HG03520 (cell line): ENCODE data around the gene CCDC144A.
"Not testable (repeated sequence)": the region's sequence is repeated elsewhere in the genome, so short reads cannot be mapped to it uniquely, and the experiment has no call there.

Experiments
- ATAC-seq: cut with Tn5 transposase; IDR thresholded peaks from one replicate; pipeline ENCODE4 v1.9.1; 2021; ENCODE audit warnings: mild to moderate bottlenecking, moderate library complexity; ENCODE audit not compliant: unreplicated experiment

CCDC144A gene

DNA sequence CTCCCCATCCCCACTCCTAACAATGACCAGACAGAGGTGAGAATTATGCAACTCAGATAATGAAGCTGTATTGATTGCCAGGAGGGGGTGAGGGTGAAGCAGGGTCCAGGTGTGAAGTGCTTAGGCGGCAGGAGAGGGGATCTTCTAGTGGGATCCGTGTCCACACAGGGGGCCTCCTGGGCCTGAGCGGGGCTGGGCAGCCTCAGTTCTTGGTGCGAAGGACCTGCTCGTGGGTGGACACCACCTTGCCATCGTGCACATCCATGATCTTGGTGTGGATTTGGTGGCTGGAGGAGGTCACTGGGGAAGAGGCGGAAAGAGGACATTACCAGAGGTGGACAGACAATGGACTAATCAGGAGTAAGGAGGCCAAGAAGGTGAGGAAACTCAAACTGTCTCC, 127.9 kb downstream of the CCDC144A start:
- not testable (repeated sequence) for ATAC-seq

DNA sequence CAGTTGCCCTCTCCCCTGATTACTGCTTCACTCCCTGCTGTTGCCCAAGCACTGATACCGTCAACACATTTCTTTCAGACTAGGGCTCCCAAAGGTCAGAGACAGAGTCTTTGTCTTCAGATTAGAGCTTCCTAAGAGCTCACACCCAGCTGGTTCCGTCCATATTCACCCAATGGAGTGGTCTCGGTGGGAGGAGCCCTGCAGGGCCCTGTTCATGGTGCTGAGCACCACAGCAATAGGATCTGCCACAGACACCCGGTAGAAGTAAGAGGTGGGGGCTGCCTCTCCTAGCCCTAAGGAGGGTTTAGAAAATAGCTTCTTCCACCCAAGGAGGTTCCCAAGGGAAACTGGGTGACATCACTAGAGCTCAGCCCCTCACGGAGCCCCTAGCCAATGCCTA, 128.3 kb downstream of the CCDC144A start:
- no peak for ATAC-seq

DNA sequence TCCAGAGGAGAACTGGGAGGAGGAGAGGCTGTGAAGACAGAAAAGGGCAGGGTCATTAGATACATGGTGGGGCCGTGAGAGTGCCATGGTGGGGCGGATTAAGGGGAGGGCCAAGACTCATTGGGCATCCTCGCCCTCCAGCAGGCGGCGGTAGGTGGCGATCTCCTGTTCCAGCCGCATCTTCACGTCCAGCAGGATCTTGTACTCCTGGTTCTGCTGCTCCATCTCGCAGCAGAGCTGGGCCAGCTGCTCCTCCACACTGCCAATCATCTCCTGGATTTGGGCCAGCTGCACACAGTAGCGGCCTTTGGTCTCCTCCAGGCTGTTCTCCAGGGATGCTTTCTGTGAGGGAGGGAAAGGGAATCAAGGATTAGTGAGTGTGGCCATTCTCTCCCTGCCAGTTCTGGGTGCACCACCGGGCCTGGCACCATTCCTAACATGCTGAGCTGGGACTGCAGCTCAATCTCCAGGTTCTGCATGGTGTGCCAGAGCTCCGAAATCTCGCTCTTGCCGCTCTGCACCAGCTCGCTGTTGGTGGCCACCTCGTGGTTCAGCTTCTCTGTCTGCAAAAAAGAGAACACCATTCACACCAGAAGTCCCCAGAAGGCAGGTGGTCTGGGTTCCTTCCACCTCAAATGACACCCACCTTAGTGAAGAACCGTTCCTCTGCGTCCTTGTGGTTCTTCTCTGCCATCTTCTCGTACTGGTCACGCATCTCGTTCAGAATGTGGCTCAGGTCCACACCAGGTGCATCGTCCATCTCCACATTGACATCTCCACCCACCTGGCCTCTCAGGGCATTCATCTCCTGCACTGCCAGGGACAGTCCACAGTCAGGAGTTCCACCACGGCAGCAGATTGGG, 129.0 kb downstream of the CCDC144A start:
- no peak for ATAC-seq

DNA sequence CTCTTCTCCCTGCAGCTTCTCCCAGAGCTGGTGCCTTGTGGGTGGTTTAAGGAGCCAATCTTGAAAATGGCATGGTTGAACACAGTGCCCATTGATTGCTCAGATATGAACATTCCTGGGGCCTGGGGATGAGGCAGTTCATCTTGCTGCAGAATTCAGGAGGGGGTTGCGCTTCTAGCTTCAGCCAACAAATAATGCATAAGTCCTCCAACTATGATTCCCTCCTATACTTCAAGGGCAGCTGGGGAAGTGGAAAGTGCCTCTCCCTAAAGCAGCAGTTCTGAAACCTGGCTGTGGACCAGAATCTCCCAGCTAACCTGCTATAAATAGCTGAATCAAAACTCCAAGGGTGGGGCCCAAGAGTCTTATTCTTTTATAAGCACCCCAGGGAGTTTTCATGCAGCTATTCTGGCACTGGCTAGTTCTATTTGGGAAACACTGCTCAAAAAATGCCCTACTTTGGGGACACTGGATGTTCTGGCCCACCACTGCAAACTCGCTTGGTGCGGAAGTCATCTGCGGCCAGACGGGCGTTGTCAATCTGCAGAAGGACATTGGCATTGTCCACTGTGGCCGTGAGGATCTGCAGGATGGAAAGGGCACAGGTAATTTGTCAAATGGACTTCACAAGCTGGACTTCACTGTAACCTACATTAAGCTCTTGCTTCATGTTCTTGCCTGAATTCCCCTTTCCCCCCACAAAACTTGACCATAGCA, 130.3 kb downstream of the CCDC144A start:
- no peak for ATAC-seq

DNA sequence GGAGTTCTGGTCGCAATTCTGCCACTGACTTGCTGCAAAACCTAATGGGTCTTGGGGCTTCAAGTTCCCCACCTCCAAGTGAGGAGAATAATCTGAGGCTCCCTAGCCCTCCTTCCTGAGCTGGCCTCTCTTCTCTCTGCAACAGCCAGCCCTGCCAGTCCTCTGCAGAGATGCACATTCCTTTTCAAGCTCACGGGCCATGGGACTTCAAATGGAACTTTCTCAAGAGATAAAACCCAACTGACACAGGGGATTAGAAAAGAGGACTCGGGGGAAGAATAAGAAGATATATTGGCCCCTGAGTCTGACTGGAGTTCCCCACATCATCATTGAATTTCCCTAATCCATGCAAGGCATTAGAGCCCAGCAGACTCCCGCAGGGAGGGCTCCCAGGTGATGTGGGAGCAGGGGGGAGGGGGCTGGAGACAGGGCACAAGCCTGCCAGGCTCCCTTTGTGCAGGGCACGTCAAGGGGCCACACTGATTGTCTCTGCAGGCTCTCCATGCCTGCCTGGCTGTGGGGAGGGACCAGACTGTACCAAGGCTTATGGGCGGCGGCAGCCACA, 131.0 kb downstream of the CCDC144A start:
- no peak for ATAC-seq

DNA sequence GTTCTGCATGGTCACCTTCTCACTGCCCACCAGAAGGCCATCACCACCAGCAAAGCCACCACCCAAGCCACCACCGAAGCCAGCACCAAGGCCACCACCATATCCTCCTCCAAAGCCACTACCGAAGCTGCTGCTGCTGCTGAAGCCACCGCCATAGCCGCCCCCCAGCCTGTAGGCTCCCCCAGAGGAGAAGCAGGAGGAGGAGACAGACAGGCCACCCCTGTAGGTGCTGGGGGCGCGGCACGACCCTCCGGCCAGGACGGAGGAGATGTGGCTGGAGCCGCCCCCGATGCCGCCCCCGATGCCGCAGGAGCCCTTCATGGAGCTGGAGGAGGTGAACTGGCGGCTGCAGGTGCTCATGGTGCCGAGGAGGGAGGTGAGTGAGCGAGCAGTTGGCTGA, 132.1 kb downstream of the CCDC144A start:
- ATAC-seq = not testable (repeated sequence)

DNA sequence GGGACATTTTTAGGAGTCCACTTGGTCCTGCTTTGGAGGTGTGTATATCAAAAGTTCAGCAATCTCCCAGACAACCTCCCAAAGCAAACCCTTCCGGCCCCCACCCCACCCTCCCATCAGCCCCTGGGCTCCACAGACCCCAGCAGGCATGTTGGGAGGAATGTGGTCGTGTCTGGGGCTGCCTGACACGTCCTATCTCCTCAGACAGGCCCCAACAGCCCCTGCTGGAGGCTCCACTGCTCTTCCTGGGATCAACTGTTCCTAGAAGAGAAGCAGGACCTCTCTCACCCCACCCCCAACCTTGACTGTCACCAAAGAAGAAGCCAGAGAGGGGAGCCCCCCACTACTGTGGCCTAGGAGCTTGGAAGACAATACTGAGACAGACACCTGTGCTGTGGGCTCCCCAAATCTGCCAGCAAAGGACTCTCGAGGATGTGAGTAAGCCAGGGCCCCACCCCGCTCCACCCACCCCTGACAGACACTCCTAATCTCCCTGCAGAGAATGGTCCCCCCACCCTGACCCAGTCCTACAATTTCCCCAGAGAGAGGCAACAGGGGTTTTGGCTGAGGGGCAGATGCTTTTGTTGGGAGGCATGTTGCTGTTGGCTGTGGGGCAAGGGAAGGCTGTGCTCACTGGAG, 133.8 kb downstream of the CCDC144A start:
- ATAC-seq = not testable (repeated sequence)
